Measurements from ENCODE around the gene SALL2.

Gene SALL2

GRCh38 chr14:21476523-21476924, 49.6 kb downstream of the SALL2 start:
- DNase-seq, result peak in 1 of 2 experiments; percentile 52

GRCh38 chr14:21475767-21476522, 50.2 kb downstream of the SALL2 start:
- DNase-seq, result no peak
